ENCODE data around the gene FBLN1.
"Not testable (repeated sequence)": the region's sequence is repeated elsewhere in the genome, so short reads cannot be mapped to it uniquely, and the experiment has no call there.

The FBLN1 gene

GRCh38 chr22:45548991-45549761, 46.5 kb downstream of the FBLN1 start:
- DNase-seq (ENCODE audit: low read depth) = no peak

- no peak for DNase-seq (ENCODE audit: low read depth)
Observed at GRCh38 chr22:45549762-45550378, 47.2 kb downstream of the FBLN1 start.

DNA sequence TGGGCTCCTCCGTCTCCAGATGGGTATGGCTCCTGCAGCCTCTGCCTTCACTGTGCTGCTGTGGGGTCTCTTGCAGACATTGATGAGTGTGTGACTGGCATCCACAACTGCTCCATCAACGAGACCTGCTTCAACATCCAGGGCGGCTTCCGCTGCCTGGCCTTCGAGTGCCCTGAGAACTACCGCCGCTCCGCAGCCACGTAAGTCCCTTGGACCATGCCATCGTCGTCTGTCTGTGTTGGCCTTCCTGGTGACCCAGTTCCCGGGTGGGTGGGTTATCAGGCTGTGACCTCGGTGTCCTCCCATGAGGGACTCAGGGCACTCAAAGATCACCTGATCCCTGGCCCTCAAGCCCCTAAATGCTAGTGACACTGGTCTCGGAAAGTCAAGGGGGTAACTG, 47.7 kb downstream of the FBLN1 start:
- DNase-seq (ENCODE audit: low read depth) = no peak

- DNase-seq (ENCODE audit: low read depth) = no peak
Observed at GRCh38 chr22:45550891-45551290, 48.2 kb downstream of the FBLN1 start.

- no peak for DNase-seq (ENCODE audit: low read depth)
Observed at GRCh38 chr22:45551310-45552016, 48.8 kb downstream of the FBLN1 start.

DNA sequence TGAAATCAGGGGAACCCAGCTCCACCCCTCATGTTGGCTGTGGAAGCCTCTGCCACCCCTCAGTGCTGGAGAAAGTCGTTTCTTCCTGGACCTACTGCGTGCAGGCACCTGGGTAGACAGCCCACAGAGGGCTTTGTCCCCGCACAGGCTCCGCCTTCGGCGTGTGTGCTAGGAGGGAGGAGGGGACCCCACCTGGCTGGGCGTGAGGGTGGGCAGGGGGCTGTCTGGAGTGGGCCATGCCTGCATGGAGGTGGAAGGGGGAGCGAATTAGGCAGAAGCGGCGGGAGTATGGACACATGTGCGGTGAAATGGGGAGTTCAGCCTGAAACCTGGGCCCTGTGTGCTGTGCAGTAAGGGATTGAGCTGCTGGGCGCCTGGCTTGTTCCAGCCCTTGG, 49.3 kb downstream of the FBLN1 start:
- no peak for DNase-seq (ENCODE audit: low read depth)

DNA sequence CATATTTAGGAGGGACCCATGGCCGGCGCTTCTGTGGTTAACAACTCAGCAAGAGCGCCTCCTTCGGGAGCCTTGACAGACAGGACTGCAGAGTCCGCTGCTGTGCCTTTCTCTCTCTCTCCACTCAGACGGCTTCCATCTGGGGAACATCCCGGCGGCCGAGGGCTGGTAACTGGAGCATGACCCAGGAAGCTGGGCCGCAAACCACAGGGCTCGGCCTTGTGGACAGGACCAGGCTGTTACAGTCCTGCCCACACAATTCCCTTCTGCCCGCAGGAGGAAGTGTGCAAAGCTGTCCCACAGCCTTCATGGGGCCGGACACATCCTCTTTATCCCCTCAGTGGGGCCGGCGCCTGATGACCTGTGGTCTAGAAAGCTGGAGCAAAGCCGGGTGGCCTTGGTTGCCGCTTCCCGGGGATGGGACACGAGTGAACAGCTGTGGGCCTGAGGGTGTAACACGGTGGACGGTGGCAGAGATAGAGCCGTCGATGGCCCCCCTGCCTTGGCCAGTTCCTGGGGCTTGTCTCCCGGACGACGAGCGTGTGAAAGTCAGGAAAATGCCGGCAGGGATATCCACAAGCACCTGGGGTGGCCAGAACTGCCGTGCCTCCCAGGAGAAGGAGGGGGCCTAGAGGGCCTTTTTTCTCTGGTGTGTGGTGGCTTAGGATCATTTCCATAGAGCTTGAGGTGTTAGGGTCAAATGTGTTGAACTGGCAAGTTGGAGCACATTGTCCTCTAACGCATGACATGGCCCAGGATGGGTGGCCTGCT, 50.1 kb downstream of the FBLN1 start:
- no peak for DNase-seq (ENCODE audit: low read depth)

DNA sequence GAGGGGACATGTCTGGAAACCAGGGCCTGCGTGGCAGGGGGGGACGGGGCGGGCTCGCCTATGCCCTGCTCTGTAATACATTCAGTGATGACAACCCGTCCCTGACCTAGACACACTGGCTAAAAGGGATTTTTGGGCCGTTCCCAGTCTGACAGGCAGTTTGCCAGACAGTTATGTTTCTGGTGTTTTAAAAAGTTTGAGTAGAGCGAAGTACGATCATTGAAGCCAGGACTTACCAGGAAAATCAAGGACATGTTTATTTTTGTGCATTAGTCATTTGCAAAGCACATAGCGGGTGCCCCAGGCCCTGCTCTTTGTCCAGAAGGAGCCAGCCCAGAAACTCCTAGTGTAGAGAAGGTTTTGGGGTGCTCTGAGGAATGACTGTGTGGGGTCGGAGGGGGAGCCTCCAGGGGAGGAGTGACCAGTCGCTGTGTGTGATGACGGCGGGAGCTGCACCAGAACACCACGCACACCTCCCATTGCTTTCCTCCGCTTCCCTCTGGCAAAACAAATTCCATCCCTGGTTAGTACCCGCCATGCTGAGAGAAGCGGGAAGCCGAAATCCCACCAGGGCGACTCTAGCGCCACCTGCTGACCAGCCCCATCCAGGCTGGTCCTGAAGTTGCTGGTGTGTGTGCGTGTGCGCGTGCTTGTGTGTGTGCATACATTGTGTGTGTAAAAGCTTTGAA, 50.8 kb downstream of the FBLN1 start:
- peak; percentile 37 for DNase-seq (ENCODE audit: low read depth)

DNA sequence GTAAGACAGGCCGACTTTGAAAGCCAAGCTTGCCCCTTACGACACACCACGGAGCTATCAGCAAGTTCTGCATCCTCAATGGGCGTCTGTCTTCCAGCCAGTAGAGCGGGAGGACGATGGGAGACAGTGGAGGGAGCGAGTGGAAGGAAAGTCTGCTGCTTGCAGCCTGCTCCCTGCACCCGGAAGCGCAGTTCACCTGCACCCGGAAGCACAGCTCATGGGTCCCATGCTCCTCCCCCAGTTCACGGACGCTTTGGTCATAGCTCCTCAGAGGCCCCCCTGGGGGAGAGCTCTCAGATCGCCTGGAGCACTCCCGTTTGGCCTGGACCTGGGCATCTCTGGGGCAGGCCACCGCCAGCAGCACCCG, 51.3 kb downstream of the FBLN1 start:
- DNase-seq (ENCODE audit: low read depth) = no peak

DNA sequence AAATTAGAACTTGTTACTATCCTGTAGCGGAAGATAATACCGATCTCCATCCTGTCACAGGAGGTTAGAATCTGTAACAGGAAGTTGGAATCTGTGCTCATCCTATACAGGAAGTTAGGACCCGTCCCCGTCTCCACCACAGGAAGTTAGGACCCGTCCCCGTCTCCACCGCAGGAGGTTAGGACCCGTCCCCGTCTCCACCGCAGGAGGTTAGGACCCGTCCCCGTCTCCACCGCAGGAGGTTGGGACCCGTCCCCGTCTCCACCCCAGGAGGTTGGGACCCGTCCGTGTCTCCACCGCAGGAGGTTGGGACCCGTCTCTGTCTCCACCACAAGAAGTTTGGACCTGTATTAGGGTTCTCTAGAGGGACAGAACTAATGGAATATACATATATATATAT, 52.2 kb downstream of the FBLN1 start:
- DNase-seq (ENCODE audit: low read depth) = no peak

DNA sequence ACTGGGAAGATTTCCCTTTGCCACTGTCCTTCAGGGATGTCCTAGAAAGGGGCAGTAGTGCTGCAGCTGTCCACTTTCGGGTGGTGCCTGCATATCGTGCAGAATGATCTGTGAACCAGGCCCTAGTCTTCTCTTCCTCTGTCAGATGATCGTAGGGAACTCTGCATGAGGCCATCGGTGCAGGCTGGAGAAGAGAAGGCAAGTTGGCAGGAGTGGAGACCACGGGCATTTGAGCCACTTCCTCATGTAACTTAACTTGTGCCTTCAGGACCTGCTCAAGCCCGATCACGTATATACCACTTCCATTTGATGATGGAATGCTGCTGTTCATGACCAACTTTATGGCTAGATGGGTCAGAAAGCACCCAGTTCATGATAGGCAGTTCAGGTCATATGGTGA, 55.2 kb downstream of the FBLN1 start:
- DNase-seq (ENCODE audit: low read depth) = not testable (repeated sequence)

DNA sequence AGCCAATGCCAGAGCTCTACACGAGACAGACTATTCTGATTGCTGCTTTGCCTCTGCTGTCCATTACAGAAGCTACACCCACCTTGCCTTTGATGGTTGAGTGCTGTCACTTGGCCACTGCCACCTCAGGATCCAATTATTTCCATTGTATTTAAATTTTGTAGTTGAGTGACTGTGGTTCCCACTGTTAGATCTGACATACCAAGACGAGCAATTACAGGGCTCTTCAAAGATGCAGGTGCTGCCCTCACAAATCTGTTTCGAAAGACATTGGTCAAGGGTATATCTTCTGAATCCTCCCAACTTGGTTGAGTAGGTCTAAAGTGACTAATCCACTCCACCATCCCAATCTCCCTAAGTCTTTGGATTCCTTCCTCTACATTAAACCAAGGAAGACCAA, 57.4 kb downstream of the FBLN1 start:
- DNase-seq (ENCODE audit: low read depth) = not testable (repeated sequence)

DNA sequence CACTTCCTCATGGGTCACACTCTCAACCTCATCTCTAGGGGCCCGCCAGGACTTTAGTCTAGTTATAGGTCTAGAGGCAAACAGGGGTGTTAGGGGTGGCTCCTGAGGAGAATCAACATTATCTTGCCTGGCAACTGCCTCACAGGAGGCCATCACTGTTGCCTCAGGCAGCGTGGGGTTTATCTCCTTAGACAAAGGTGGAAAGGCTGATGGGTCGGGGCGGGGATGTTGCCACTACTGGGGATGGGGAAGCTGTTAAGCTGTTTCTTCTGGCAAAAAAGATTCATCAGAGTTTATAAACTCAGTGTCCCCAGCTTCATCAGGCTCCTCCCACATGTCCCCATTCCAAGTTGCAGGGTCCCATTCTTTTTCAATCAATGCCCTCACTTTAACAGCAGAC, 58.1 kb downstream of the FBLN1 start:
- not testable (repeated sequence) for DNase-seq (ENCODE audit: low read depth)

- no peak for DNase-seq (ENCODE audit: low read depth)
Observed at GRCh38 chr22:45562102-45562501, 59.4 kb downstream of the FBLN1 start.

DNA sequence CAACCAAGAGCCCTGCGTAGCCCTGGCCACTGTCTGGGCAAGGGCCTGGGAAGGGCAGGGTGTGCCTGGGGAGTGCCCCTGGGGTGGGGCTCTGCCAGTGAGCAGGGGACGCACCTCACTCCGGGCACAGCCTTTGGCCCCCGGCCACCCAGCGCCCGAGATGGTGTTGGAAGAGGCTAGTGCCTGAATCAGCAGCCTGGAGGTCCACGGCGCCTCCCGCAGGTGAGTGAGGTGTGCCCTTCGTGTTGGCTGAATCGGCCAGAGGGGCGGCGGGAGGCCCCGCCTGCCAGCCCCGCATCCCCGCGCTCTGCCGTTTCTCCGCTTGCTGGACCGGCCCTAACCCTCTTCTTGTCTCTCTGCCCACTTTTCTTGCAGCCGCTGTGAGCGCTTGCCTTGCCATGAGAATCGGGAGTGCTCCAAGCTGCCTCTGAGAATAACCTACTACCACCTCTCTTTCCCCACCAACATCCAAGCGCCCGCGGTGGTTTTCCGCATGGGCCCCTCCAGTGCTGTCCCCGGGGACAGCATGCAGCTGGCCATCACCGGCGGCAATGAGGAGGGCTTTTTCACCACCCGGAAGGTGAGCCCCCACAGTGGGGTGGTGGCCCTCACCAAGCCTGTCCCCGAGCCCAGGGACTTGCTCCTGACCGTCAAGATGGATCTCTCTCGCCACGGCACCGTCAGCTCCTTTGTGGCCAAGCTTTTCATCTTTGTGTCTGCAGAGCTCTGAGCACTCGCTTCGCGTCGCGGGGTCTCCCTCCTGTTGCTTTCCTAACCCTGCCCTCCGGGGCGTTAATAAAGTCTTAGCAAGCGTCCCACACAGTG, 60.1 kb downstream of the FBLN1 start:
- no peak for DNase-seq (ENCODE audit: low read depth)

- DNase-seq (ENCODE audit: low read depth) = no peak
Observed at GRCh38 chr22:45563362-45564040, 60.8 kb downstream of the FBLN1 start.

- DNase-seq (ENCODE audit: low read depth) = no peak
Observed at GRCh38 chr22:45564349-45565030, 61.8 kb downstream of the FBLN1 start.

- no peak for DNase-seq (ENCODE audit: low read depth)
Observed at GRCh38 chr22:45565171-45565570, 62.5 kb downstream of the FBLN1 start.

DNA sequence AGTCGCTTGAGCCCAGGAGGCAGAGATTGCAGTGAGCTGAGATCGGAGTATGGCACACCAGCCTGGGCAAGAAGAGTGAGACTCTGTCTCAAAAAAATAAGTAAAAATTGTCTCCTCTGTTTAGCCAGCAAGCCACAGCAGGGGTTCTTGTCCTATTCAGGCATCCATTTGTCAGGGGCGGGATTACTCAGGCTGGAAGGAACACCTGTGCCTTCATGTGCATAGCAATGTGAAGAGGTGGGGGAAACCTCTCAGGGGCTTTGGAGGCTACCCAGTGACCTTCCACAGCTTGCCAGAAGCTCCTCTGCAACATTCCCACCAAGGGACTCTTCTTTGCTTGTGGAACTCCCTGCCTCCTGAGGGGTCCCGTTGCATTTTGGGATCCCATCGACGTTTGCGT, 63.3 kb downstream of the FBLN1 start:
- DNase-seq (ENCODE audit: low read depth) = no peak

DNA sequence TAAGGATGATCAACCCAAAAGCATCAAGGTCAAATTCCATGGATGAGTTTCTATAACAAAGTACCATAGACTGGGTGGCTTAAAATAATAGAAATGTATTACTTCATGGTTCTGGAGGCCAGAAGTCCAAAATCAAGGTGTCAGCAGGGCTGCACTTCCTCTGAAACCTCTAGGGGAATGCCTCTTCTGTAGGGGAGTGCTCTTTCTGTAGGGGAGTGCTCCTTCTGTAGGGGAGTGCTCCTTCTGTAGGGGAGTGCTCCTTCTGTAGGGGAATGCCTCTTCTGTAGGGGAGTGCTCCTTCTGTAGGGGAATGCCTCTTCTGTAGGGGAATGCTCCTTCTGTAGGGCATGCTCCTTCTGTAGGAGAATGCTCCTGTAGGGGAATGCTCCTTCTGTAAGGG, 65.5 kb downstream of the FBLN1 start:
- DNase-seq (ENCODE audit: low read depth) = no peak
